A673 (cell line): ENCODE results near the gene BANK1. TPM values are rescaled to one million over a fixed set of nuclear protein-coding genes. Genes with fewer than 3 reads are reported as not detected.

ENCODE experiments used
- BruUV-seq: library from RNA; stranded (reverse); fragments of 400-500 nt; replicated peaks from 2 replicates; lab custom pipeline; 2021; lab: Mats Ljungman, UMichigan
- CTCF ChIA-PET: fragments of 300-600 bp; sonication (Branson Sonifier 250); formaldehyde crosslinking; loops from one replicate; lab custom pipeline; 2022; ENCODE audit warnings: antibody characterized with exemption; lab: Charles Lee
- POLR2A ChIA-PET: fragments of 300-600 bp; sonication (Branson Sonifier 250); formaldehyde crosslinking; loops from one replicate; lab custom pipeline; 2022; ENCODE audit warnings: antibody characterized with exemption; ENCODE audit not compliant: low non-redundant PET; lab: Charles Lee
- DNase-seq: peaks from one replicate; pipeline ENCODE4 v3.0.0-alpha.2; 2015; ENCODE audit warnings: low spot score
- H3K27ac ChIP-seq: fragments of 200-600 bp; sonication (generic); 2 replicates; pipeline ENCODE4 v1.5.1; 2016; ENCODE audit warnings: mixed run types, low read depth, mild to moderate bottlenecking, mixed read lengths, antibody characterized with exemption, low read length; ENCODE audit not compliant: poor library complexity, severe bottlenecking
- H3K27me3 ChIP-seq: fragments of 200-600 bp; sonication (generic); replicated peaks from 2 replicates; pipeline ENCODE4 v1.6.1; 2017; ENCODE audit warnings: mixed run types, low read depth, mild to moderate bottlenecking, mixed read lengths, antibody characterized with exemption, low read length; ENCODE audit not compliant: insufficient read depth, poor library complexity
- H3K36me3 ChIP-seq: fragments of 200-600 bp; sonication (generic); 2 replicates; pipeline ENCODE4 v1.6.1; 2016; ENCODE audit warnings: mixed run types, mild to moderate bottlenecking, mixed read lengths, antibody characterized with exemption, low read length; ENCODE audit not compliant: insufficient read depth, poor library complexity, severe bottlenecking
- H3K4me1 ChIP-seq: fragments of 200-600 bp; sonication (generic); 2 replicates; pipeline ENCODE4 v1.6.1; 2017; ENCODE audit warnings: mixed run types, mild to moderate bottlenecking, mixed read lengths, antibody characterized with exemption, low read length; ENCODE audit not compliant: insufficient read depth, poor library complexity, severe bottlenecking
- H3K4me3 ChIP-seq: fragments of 200-600 bp; sonication (generic); 2 replicates; pipeline ENCODE4 v1.5.1; 2016; ENCODE audit warnings: low read depth, mixed run types, mild to moderate bottlenecking, mixed read lengths, low read length; ENCODE audit not compliant: poor library complexity, severe bottlenecking
- H3K9me3 ChIP-seq: fragments of 200-600 bp; sonication (generic); 2 replicates; pipeline ENCODE4 v1.6.1; 2016; ENCODE audit warnings: mixed run types, low read depth, mild to moderate bottlenecking, mixed read lengths, antibody characterized with exemption, low read length; ENCODE audit not compliant: poor library complexity, severe bottlenecking
- CTCF ChIP-seq: fragments of 300-800, 200-600 bp; sonication (generic); conservative IDR thresholded peaks from 2 replicates; pipeline ENCODE4 v1.5.1; 2017; ENCODE audit warnings: low read depth, mild to moderate bottlenecking, antibody characterized with exemption, low read length, moderate library complexity, mixed read lengths
- EZH2 ChIP-seq: fragments of 200-600 bp; sonication (generic); IDR thresholded peaks from 2 replicates; pipeline ENCODE4 v1.6.1; 2017; ENCODE audit warnings: borderline replicate concordance, low read depth, mild to moderate bottlenecking, mixed read lengths, antibody characterized with exemption, low read length; ENCODE audit not compliant: poor library complexity, severe bottlenecking
- intact Hi-C: fragments of 100-400 bp; cut with micrococcal nuclease; formaldehyde crosslinking; loops from one replicate; pipeline ENCODE4 v1.10.0; 2022; ENCODE audit not compliant: unreplicated experiment
- total RNA-seq: library from RNA; stranded (reverse); gene quantifications from 2 replicates; pipeline ENCODE4 v1.2.3, GENCODE V29; 2021

The BANK1 gene
- total RNA-seq, 1 experiment from 2014 or later, result not detected

GRCh38 chr4:102105983-102106382 lies 315.5 kb downstream of the BANK1 start:
- no peak for TF ChIP-seq EZH2
- TF ChIP-seq CTCF, result no peak
- intact Hi-C loops, result no loop called here

GRCh38 chr4:102114118-102114630 lies 323.6 kb downstream of the BANK1 start:
- Histone ChIP-seq H3K9me3 (no peaks in the 10 kb centered on the region), H3K27me3 (no peaks in the 10 kb centered on the region), H3K4me3 (no peak overlapping the region), H3K27ac (no peak overlapping the region), H3K36me3 (no peaks in the 10 kb centered on the region), H3K4me1 (no peaks in the 10 kb centered on the region)
- no peak for DNase-seq
- ChIA-PET POLR2A (no interaction called here), CTCF (no interaction called here)
- TF ChIP-seq EZH2 (no peak), CTCF (no peak)
- intact Hi-C loops, result no loop called here
- BruUV-seq, result no TSS peak

More at GRCh38 chr4:102105983-102106382, 315.5 kb downstream of the BANK1 start:
- no TSS peak for BruUV-seq
- Histone ChIP-seq H3K4me3 (no peak overlapping the region), H3K4me1 (no peaks in the 10 kb centered on the region), H3K27ac (no peak overlapping the region), H3K27me3 (no peaks in the 10 kb centered on the region), H3K9me3 (peaks cover 3% of the 10 kb centered on the region), H3K36me3 (no peaks in the 10 kb centered on the region)
- DNase-seq, result no peak
- ChIA-PET POLR2A (no interaction called here), CTCF (no interaction called here)

GRCh38 chr4:102116121-102116520 lies 325.6 kb downstream of the BANK1 start:
- Histone ChIP-seq H3K27ac (no peak overlapping the region), H3K4me1 (no peaks in the 10 kb centered on the region), H3K27me3 (no peaks in the 10 kb centered on the region), H3K9me3 (peaks cover 6% of the 10 kb centered on the region), H3K4me3 (no peak overlapping the region), H3K36me3 (no peaks in the 10 kb centered on the region)
- CTCF ChIA-PET, result no interaction called here
- TF ChIP-seq CTCF, result no peak
- no TSS peak for BruUV-seq
- POLR2A ChIA-PET, result no interaction called here
- no peak for DNase-seq
- intact Hi-C loops, result no loop called here
